CD4-positive, alpha-beta T cell treated with Interleukin-12 subunit alpha and Interleukin-12 subunit beta, for 1 hour (primary cell): ENCODE data around the gene SAPCD2.

ENCODE experiments used
- DNase-seq: peaks from one replicate; pipeline ENCODE4 v3.0.0-alpha.2; 2020

Gene SAPCD2

DNA sequence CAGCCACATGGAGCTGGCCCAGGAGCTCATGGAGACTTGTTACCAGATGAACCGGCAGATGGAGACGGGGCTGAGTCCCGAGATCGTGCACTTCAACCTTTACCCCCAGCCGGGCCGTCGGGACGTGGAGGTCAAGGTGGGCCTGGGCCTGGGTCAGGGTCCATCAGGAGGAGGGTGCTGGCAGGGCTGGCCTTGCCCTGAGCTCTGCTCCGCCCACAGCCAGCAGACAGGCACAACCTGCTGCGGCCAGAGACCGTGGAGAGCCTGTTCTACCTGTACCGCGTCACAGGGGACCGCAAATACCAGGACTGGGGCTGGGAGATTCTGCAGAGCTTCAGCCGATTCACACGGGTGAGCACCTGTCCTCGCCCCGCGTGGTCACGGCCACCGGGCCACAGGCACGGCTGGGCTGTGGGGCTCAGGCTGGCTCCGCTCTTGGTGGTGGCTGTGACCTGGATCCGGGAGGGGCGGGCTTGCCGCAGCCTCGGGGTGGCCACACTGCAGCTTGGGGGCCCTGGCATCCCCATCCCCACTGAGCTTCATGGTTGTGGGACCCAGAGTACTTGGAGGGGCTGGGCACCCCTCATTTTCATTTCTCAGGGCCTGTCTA lies 37.1 kb upstream of the SAPCD2 start:
- DNase-seq: no peak

DNA sequence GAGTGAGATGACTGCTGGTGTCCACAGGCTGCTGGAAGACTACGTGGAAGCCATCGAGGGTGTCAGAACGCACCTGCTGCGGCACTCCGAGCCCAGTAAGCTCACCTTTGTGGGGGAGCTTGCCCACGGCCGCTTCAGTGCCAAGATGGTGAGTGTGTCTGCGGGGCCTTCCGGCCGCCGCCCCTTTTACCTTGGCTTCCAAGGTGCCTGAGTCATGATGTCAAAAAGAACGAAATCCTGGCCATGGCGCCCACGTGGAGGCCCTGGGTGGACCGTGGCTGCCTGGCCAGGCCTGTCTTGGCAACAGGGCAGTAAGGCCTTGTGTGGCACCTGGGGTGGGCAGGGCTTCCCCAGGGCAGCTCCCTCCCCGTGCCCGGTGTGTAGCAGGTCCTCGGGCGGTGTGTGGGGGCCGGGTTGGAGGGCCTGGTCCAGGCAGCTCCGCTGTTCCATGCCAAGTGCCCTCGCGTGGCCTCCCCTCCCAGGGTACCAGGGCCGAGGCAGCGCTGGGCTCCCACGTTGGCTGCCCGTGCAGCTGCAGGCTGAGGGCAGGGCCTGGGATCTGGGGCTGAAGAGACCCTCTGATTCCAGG lies 36.4 kb upstream of the SAPCD2 start:
- DNase-seq: no peak

- DNase-seq: no peak
Measured at GRCh38 chr9:137105814-137106661, 35.7 kb upstream of the SAPCD2 start.

GRCh38 chr9:137103206-137103999 lies 33.0 kb upstream of the SAPCD2 start:
- no peak for DNase-seq

- DNase-seq: no peak
Measured at GRCh38 chr9:137099231-137099630, 28.9 kb upstream of the SAPCD2 start.

- DNase-seq: no peak
Measured at GRCh38 chr9:137097761-137098462, 27.6 kb upstream of the SAPCD2 start.

GRCh38 chr9:137096785-137097546 lies 26.6 kb upstream of the SAPCD2 start:
- no peak for DNase-seq

DNA sequence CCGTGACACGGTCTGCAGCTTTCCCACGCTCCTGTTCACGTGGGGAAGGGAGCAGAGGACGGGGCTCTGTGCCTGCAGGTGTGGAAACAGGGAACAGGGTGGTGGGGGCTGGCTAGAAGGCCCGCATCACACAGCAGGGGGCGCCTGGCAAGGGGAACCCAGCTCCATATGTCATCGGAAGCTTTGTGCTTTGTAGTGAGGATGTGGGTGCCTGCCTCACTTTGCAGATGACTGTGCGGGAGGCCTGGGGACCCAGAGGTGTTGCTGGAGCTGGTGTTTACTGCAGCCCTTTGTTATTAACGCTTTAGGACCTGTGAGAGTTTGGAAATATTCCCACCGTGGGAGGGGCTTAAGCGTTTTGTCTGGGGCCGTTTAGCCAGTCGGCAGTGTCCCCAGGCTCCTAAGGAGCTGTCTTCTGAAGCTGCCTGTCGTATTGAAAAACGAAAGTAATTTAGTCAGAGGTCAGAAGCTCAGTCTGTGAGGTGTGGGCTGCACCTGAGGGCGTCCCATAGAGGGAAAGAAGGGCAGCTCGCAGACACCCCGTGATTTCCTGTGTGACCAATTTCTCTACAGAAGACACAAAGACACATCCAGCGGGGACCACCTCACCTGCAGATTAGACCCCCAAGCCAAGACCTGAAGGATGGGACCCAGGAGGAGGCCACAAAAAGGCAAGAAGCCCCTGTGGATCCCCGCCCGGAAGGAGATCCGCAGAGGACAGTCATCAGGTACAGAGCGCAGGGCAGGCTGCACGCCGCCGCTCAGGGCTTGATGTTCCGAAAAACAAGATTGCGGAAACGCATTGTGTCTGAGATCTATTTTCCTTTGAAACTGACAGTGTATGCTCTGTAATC lies 25.5 kb upstream of the SAPCD2 start:
- peak; percentile 88 for DNase-seq

GRCh38 chr9:137089232-137089947 lies 19.0 kb upstream of the SAPCD2 start:
- no peak for DNase-seq

DNA sequence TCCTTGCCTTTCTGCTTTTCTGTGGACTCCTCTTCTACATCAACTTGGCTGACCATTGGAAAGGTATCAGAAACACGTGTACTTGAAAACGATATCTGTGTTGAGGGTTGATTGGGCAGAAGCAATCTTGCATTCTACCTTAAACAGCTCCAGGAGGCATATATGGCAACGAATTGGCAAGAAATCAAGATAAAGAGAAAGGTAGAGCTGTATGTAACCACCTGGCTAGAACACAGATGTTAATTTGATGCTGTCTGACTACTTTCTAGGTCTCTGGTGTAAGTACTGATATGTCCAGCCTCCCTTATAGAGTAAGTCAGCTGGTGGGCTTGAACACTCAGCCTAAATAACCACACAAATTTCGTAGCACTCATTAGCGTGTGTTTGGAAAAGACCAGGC lies 17.8 kb upstream of the SAPCD2 start:
- no peak for DNase-seq

GRCh38 chr9:137087409-137087925 lies 17.1 kb upstream of the SAPCD2 start:
- DNase-seq: no peak

DNA sequence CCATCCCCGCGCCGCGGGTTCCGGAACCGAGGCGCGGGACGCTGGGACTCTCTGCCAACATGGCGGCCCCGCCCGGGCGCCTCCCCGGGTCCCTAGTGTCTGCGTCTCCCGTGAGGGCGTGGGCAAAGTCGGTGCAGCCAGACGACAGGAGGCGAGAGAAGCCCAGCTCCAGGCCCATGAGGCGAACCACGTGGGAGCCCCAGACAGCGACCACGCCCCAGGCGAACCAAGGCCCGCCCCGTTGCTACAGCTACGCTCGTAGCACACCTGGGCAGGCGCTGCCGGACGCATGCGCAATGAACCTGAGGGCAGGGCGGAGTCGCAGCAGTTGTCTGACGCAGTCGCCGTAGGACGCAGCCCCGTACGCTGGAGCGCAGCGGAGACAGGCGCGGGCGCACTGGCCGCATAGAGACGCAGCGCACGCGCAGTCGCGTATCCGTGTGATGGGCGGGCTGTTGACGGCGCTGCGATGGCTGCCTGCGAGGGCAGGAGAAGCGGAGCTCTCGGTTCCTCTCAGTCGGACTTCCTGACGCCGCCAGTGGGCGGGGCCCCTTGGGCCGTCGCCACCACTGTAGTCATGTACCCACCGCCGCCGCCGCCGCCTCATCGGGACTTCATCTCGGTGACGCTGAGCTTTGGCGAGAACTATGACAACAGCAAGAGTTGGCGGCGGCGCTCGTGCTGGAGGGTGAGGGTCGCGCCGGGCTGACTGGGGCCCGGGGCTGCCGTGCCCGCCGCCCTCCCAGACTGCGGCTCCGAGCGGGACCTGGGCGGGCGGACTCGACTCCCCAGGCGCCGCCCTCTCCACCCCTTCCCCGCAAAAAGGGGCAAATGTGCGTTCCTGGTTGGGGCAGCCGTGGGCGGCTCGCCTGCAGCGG lies 16.4 kb upstream of the SAPCD2 start, which contains the start of gene MAN1B1:
Gene MAN1B1, plus strand, starts transcription at position 455 of the 878 bp plus-strand sequence. Its CDS starts 15 bp downstream, at position 470.
- peak; percentile 100 for DNase-seq

DNA sequence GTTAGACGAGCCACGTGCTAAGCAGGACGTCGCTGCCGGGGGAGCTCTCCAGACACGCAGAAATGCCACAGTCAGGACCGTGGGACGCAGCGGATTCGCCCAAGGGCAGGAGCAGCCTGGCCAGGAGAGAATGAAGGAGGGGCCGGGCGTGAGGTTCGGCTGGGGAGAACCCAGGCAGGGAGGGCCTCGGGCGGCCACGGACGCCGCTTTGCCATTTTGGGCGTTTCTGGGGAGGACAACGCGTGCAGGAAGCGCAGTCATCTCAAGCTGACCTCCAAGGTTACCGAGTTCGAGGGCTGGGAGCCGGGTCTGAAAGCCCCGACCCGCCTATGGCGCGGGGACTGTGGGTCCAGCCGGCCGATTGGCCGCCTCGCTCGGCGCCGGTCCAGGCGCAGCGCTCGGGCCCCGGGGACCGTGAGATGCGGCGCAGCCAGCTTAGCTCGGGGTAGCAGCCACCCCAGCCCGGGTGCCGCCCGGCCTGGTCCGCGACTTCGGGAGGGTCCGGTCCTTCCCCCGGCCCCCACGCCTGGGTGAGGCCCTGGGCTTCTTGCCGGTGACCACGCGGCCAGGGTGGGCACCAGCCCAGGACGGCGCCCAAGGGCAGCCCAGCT lies 15.7 kb upstream of the SAPCD2 start:
- DNase-seq: peak; percentile 40

- DNase-seq: no peak
Measured at GRCh38 chr9:137084526-137084925, 14.2 kb upstream of the SAPCD2 start.

- no peak for DNase-seq
Measured at GRCh38 chr9:137083394-137084004, 13.1 kb upstream of the SAPCD2 start.

DNA sequence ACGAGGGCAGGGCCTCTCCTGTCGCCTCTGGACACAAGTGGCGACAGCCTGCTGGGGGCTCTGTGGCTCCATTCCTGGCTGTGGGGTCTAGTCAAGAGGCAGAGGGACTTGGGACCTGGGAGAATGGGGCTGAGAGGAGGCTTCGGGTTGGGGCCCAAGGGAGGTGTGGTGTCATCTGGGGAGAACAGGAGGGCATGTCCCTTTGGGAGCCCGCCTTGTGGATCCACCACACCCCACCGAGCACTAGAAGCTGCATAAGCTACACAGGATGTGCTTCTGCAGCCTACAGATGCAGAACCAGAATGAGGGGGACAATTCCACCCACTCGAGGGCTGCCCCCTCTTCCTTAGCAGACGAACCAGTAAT lies 12.6 kb upstream of the SAPCD2 start:
- no peak for DNase-seq

DNA sequence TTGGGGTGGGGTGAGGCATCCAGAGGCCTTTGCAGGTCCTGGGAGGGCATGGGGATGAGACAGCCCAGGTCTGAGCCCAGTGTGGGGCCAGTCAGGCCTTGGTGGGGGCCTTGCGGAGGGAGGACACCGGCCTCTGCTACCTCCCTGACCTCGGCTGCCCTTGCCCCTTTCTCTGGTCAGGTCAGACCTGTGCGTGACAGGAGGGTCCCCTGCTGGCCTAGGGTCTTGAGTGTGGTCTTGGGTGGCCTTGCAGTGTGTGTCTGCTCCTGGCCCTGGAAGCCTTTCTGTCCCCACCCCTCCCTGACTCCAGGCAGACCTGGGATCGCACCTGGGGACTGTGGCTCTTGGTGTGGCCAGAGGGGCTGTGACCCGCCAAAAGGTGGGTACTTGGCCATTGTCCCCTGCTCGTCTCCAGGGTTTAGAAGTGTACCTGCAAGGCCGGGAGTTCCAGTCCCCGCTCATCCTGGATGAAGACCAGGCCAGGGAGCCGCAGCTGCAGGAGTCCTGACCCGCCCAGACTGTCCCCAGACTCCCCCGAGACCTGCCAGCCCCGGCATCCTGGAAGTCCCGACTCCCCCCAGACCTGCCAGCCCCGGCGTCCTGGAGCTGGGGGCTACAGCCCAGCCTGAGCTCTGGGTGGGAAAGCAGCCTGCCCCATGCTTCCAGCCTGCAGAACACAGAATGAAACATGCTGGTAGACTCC lies 12.0 kb upstream of the SAPCD2 start:
- no peak for DNase-seq
